Skeletal muscle cell (primary cell): ENCODE measurements around the gene HOXA6.

Experiments
- DNase-seq: peaks from one replicate; pipeline ENCODE4 v3.0.0-alpha.2; 2010; ENCODE audit warnings: low read depth
- H3K4me3 ChIP-seq: 2 replicates; pipeline ENCODE4 v1.5.1; 2011; ENCODE audit warnings: low read depth, mild to moderate bottlenecking, control low read depth, low read length, moderate library complexity

The HOXA6 gene

GRCh38 chr7:27143950-27144780 is 3.4 kb downstream of the HOXA6 start:
- no peak overlapping the region for H3K4me3 ChIP-seq

GRCh38 chr7:27143023-27143949 is 4.3 kb downstream of the HOXA6 start, which contains the start of gene HOXA5:
HOXA5 (minus strand) TSS chr7:27143681; CDS start chr7:27143607, 74 bp downstream.
- H3K4me3 ChIP-seq, result peak within 1 kb of the TSS; percentile 32
- no peak for DNase-seq

More at GRCh38 chr7:27143950-27144780, 3.4 kb downstream of the HOXA6 start:
- DNase-seq, result no peak

- peak overlapping the region; percentile 32 for H3K4me3 ChIP-seq
- no peak for DNase-seq
Measured at GRCh38 chr7:27142580-27143022, 5.0 kb downstream of the HOXA6 start.

- H3K4me3 ChIP-seq, result peak overlapping the region; percentile 32
Measured at GRCh38 chr7:27141923-27142579, 5.5 kb downstream of the HOXA6 start.

GRCh38 chr7:27141137-27141922 is 6.2 kb downstream of the HOXA6 start:
- no peak for DNase-seq
- no peak overlapping the region for H3K4me3 ChIP-seq

More at GRCh38 chr7:27141923-27142579, 5.5 kb downstream of the HOXA6 start:
- no peak for DNase-seq

DNA sequence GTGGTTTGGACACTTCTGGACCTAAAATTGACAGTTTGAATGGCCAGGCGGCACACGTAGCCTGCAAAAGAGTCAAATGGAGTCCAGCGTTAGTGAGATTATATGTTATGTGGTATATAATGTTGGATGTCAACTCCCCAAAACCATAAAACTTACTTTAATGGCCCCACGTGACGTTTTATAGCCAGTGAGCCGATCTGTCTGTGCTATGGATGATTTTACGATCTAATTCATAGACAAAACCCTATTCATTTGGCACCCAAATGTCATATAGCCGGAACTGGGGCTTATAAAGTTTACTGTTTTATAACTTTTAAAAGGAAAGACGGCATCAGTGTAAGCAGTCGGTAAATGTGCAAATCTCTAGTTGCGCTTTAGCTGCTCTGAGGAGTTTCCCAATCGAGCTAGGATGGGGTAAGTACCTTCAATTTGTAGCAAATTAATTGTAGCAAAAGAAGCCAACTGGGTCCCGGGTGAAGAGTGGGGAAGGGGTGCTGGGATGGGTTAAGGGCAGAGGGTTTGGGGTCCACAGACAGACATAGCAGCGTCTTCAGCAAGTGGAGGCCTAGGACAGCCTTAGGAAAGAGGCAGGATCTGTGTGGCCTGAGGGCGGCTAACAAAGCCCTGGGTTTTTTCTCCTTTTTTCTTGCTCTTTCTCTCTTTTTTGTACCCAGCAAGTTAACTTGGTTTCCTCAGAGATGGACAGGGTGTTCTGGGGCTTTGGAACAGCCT is 7.3 kb downstream of the HOXA6 start:
- H3K4me3 ChIP-seq, result no peak overlapping the region
- DNase-seq, result no peak

GRCh38 chr7:27139334-27140125 is 8.0 kb downstream of the HOXA6 start:
- no peak for DNase-seq
- peak overlapping the region; percentile 3 for H3K4me3 ChIP-seq

DNA sequence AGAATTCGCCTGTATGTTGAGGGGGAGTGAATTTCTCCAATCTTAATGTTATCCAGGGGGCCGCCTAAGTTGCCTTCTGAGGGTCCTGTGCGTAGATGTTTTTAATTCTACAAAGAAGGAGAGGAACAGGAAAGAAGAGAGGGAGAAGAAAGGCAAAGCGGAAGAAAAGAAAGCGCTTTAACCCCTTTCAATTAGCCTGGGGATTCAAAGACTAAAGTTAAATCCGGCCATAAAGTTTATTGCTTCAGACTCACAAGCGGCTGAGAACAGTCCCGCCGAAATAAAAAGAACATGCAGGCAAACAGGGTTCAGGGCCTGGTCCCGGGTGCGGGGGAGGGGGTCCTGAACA is 8.6 kb downstream of the HOXA6 start:
- H3K4me3 ChIP-seq, result peak overlapping the region; percentile 3
- DNase-seq, result no peak

DNA sequence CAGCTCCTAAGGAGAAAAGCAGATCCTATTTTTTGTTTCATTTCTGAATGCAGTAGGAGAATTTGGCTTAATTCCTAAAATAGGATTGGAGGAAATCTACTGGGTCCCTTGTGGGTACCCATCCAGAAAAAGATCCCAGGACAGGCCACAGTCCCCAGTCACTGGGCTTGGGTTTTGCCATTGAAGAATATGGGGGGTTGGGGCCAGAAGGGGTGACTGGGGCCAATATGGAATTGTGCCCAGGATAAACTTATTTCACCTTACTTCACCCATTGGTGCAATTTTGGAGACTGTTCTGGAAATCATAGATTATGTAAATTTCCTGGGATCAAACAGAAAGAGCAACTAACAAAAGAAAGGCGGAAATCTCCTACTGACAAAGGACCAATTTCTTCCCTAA is 9.1 kb downstream of the HOXA6 start:
- no peak for DNase-seq
- no peak overlapping the region for H3K4me3 ChIP-seq

GRCh38 chr7:27137640-27138315 is 9.8 kb downstream of the HOXA6 start:
- no peak overlapping the region for H3K4me3 ChIP-seq
- DNase-seq, result no peak

- no peak overlapping the region for H3K4me3 ChIP-seq
- DNase-seq, result peak; percentile 89
Measured at GRCh38 chr7:27134392-27134791, 13.2 kb downstream of the HOXA6 start.

DNA sequence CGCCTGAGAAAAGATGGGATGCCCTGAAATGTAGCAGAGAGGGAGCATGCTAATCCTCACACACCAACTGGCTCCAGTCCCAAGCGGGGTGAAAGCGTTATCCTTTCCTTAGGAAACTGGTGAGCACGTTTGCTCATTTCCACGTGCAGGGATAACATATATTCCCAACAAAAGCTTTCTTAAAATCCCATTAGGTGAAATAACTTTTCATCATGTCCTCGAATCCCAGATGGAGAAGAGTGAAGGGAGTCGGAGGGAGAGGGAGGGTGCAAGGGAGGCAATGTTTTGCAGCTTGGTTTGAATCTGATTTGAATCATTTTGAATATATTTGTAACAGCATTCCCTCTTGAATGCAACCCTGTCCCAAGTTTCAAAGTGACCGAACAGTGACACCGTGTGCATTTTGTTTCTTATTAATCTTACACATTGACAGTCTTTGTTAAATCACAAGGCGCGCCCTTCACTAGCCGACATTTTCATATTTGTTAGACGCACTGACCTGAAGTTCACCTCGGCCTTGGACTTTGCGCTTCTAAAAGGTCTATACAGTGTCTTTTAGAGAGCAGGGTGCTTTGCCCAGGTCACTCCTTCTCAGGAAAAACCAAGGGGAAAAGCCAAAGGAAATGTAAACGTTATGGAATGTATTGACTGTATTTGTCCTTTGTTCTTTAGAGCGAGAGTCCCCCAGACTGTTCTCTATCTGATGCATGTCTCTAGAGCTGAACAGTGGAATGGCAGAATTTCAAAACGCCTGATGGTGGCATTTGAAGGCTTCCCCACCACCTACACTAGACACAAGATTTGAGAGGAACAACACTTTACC is 14.0 kb downstream of the HOXA6 start:
- DNase-seq, result no peak
- H3K4me3 ChIP-seq, result no peak overlapping the region

DNA sequence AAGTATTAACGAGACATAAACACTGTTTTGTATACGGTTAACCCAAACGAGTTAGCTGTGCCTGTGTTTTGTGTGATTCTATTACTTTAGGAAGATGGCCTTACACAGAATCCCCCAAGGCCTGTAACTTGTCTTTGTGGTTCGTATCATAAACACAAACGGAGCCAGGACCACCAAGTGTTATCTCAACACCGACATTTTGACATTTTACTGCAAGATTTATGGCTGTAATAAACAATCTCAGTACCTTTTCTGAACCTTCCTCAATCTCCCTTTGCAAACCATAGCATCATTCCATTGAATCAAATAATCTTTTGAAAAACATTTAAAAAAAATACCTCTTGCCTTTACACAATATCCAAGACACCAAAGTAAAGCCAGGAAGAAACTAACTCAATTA is 14.6 kb downstream of the HOXA6 start:
- no peak for DNase-seq
- H3K4me3 ChIP-seq, result no peak overlapping the region

GRCh38 chr7:27132214-27132613 is 15.4 kb downstream of the HOXA6 start:
- no peak overlapping the region for H3K4me3 ChIP-seq
- DNase-seq, result no peak

DNA sequence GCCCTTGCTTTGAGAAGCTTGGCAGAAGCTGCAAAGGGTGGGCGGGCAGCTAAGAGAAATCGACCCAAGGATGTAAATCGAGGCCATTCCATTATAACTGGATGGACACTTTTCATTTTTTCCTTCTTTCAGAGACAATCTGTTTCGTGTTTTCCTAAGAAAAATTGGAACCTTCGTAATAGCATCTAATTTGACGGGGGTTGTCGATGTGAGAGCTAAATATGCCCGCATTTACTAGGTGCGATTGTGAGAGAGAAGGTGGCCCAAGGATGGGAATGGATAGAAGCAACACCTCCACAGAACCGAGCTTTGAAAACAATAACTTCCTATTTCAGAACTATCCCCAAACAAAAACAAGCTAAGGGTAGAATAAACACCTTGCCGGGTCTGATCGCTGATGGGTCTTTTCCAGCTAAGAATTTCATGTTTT is 16.2 kb downstream of the HOXA6 start:
- peak overlapping the region; percentile 67 for H3K4me3 ChIP-seq
- no peak for DNase-seq
